Measurements from ENCODE around the gene KDM4C.
"Not testable (repeated sequence)": the region's sequence is repeated elsewhere in the genome, so short reads cannot be mapped to it uniquely, and the experiment has no call there.

Gene KDM4C

DNA sequence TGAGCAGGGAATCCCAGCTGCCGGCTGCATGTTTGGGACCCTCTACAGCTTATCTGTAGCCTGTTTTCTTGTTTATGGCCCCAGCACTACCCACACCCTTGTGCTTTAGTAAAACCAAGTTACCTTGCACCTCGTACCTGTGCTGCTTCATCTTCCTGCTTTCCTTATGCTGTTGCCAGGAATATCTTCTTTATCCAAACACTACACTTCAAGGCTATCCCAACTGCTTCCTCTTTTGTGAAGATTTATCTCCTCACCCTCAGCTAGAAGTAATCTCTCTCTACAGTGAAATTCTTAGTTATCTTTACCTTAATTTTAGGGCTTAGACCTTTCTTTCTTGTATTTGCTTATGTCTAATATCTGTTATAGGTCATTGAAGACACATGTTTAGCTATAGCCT, 171.1 kb downstream of the KDM4C start:
- DNase-seq (ENCODE audit: low read depth in 2 of 2, low spot score in 1 of 2): no peak

DNA sequence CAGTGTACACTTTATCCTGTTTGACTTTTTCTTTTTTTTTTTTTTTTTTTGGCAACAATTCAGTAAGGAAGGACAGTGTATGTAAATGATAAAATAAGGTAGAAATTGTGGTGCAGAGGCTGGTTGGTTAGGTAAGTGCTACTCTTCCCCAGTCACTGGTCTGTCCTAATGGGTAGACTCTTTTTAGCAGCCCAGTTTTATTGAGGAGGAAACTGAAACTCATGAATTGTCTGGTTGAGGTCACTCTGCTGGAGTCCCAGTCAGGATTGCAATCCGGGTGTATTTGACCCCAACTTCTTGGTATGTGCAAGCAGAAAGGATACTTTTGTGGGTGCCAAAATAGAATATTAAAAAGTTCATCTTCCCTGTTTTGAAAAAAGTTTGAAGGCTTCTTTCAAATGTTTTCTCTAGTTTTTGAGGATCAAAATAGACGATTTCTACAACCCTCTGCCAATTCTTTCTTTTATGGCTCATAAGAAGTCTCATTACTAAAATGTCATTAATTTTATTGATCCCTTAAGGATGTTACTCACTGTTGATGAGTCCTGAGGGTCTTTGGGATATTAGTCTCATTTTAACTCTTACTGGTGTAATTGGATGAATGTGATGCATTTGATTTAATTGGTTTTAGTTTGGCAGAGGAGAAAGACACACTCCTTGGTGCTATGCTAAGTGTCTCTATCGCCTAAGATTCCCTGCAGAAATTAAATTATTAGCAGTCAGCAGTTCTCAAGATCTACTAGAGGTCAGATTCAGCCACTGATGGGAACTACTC, 171.9 kb downstream of the KDM4C start:
- DNase-seq (ENCODE audit: low read depth in 2 of 2, low spot score in 1 of 2): no peak

DNA sequence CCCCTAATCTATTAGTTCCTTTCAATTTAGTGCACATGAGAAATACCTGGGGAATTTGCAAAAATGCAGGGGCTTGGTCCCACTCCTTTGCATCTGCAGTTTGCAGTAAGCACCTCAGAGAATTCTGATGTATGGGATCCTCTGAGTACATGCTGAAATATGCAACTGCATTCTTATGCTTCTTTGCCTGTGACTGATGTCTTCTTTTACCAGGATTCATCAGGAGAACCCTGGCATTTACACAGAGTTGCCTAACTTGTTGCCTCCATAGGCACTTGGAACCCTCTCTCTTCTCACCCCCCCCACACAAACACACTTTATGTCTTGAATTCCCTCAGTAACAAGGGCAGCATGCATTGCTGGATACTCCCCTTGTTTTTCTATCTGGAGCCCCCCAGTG, 173.1 kb downstream of the KDM4C start:
- no peak for DNase-seq (ENCODE audit: low read depth in 2 of 2, low spot score in 1 of 2)

DNA sequence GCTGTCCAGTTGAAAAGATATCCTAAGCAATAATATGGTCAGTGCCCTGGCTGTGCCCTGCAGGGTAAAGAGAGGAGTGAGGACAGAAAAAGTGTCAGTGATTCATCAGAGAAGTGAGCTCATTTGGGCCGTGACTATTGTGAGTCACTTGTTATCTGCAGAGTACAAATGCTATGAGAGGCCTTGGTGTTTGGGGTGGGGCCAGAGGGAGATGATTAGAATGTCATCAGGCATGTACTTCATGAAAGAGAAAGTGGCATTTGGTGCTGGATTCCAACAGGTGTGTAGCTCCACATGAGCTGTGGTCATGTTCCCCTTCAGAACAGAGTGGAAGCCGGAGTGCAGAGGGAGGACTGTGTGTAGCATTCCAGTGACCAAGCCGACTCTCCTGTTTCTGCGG, 174.1 kb downstream of the KDM4C start:
- DNase-seq (ENCODE audit: low read depth in 2 of 2, low spot score in 1 of 2): no peak

DNA sequence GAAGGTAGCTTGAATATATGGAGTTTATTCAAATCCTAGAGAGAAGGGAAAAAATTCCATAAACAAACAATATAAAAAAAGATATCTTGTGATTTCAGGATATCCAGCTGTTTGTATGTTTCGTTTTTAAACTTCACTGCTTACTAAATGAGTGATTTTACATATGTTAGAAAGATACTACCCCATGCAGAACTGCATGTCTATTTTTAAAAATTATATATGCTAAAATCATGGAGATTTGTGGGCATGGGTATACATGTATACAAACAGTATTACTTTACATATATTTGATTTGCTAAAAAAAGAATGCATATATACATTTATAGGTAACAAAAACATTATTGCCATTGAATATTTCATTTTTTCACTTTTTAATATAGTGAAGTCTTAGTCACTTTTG, 178.3 kb downstream of the KDM4C start:
- no peak for DNase-seq (ENCODE audit: low read depth in 2 of 2, low spot score in 1 of 2)

DNA sequence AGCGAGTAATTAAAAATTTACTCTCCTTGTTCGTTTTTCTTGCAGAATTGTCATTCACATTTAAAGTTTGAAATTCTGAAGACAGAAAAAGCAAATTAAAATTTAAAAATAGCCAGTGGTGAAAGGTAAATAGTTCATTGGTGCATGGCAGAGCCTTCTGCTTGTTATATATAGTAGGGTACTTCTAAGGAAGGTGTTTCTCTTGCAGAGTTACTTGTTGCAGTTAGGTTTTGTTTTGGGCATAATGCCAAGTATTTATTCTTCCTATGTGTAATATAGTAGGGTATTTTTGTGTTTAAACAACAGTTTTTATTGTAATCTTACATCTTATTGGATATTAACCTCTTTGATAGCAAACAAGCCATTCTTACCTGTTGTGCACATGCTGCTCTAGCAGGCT, 179.4 kb downstream of the KDM4C start:
- no peak for DNase-seq (ENCODE audit: low read depth in 2 of 2, low spot score in 1 of 2)

DNA sequence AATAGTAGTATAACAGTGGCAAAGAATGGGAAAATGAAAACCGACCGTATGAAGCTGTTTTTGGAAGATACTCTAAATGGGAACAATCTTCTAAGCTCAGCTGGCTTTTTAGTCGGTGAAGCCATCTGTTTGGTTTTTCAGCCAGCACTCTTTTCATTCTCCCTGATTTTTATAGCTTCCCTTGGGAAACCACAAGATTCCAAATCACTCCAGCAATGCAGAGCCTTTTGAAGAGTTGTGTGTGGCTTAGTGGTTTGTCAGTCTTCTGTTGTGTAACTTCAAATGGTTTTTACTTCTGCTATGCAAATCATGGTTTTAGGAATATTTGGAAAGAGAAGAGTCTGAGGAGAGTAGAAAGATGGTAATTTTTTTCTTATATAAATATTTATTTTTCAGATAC, 180.7 kb downstream of the KDM4C start:
- DNase-seq (ENCODE audit: low read depth in 2 of 2, low spot score in 1 of 2): no peak

DNA sequence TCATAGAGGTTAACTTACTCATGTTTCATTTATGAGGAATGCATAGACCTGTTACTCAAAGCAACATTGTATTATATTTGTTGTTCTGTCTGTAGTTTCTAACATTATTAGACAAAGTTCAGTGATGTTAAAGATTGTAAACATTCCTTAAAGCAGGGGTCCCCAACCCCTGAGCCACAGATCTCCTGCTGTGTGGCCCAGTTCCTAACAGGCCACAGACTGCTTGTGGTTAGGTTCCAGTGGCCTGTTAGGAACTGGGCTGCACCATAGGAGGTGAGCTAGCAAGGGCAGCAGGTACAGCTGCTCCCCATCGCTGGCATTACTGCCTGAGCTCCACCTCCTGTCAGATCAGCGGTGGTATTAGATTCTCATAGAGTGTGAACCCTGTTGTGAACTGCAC, 181.1 kb downstream of the KDM4C start:
- DNase-seq (ENCODE audit: low read depth in 2 of 2, low spot score in 1 of 2): no peak

DNA sequence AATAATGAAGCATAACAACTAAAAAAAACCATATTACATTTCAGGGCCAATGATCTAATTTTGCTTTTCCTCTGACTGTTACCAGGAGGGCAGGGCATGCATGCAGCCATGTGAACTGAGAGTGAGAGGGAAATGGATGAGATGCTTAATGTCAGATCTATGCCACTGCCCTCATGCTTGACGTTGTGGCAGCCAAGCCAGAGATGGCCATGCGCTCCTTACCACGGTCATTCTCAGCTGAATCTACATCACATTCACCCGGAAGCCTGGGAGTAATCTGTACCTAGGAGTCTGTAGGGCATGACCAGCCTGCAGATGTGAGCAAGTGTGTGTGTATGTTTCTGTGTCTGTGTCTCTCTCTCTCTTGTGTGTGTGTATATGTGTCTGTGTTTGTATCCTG, 183.7 kb downstream of the KDM4C start:
- DNase-seq (ENCODE audit: low read depth in 2 of 2, low spot score in 1 of 2): no peak

DNA sequence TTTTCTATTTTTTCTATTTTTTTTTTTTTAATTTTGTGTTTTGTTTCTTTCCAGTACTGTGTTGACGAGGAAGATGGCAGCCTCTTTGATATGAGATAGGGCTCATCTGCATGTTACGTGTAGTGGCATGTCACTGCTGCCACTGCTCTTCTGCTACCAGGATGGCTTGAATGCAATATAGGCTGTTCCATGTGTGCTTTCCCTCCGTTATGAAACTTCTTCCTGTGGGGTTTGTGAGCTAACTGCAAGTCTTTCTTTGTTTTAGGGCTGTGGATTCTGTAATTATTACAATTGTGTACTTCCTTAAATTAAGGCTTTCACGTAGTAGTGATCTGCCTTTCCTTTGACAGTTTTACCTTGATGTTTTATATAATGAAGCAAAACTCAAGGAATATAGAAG, 184.6 kb downstream of the KDM4C start:
- DNase-seq (ENCODE audit: low read depth in 2 of 2, low spot score in 1 of 2): no peak

DNA sequence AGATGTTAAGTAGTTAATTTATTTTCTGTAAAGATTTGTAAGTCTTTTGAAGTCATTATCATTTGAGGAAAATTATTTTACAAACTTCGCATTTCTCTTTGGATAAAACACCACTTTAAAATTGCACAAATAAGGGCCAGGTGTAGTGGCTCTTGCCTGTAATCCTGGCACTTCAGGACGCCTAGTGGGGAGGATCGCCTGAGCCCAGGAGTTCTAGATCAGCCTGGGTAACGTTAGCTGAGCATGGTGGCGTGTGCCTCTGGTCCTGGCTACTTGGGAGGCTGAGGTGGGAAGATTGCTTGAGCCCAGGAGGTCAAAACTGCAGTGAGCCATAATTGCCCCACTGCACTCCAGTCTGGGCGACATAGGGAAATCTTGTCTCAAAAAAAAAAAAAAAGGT, 185.5 kb downstream of the KDM4C start:
- no peak for DNase-seq (ENCODE audit: low read depth in 2 of 2, low spot score in 1 of 2)

DNA sequence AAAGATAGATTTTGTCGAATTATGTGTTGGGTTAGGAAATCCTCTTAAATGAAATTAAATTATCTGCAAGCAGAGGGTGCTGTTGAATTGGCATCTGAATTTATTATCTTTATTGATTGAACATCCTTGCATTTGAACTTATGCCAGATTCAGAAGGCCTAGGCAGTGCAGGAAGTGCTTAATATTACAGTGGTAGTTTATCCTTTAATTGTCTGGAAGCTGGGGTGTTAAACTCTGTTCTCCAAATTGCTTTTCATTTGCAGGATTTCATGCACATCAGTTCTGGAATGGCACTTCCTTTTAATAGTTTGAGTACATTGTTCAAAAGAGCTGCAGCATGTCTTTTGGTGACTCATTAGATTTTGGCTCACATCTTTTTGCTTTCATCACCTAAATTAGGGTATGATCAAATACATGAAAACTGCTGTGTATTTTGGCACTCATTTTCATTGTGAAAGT, 186.3 kb downstream of the KDM4C start:
- no peak for DNase-seq (ENCODE audit: low read depth in 2 of 2, low spot score in 1 of 2)

DNA sequence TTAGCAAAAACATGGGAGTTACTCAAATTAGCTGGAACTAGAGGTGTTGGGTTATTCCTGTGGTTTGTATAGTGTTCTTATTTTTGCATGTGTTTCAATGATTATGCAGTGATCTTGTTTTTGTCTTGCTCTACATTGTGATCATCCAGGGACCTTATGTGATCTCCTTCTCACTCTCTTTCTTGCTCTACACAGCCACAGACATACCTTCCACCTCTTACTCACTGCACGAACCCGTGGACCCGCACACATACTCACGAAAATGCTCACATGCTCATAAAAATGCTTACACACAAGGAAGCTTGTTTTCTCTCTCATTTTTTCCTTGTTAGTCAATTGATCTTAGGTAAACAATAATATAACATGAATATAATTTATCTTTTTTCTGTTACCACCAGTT, 187.1 kb downstream of the KDM4C start:
- no peak for DNase-seq (ENCODE audit: low read depth in 2 of 2, low spot score in 1 of 2)

DNA sequence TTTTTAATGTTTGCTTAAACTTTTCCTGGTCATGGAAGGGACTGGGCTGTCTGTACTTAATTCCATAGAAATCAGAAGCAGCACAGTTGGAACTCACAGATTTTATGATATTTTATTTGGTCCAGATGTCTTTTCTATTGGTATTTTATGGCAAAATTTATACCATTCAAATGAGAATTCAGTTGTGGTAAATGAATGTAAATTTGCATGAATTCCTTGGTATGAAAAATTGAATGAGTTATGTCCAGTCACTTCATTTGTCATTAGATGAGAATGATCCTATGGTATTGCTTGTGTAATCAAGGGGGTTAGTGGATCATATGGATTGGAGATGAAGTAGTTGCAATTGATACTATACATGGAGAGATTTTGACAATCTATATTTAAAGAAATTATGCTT, 188.0 kb downstream of the KDM4C start:
- no peak for DNase-seq (ENCODE audit: low read depth in 2 of 2, low spot score in 1 of 2)

DNA sequence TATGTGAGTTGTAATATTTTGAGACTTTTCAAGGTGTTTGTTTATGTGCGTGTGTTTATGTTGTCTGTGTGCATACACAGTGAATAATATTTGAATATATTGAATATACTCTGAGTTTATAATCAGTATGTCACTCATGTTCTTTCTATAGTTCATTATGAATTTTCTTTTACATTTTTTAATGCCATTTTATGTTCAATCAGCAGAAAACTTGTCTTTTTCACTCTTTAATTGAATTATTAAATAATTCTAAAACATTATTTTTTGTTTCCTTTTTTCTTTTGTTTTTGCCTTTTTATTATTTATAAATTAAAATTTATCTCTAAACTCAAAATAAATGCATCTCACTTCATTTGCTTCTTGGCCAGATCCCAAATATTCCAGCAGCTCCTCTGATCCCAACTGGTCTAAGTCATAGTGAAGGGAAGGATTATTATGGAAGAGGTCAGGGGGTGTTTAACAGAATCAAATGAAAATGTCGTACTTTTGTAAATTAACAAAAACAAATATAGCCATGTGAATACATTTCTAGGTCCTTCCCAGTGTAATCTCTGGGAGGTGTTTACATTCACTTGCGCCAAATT, 188.9 kb downstream of the KDM4C start:
- DNase-seq (ENCODE audit: low read depth in 2 of 2, low spot score in 1 of 2): no peak

DNA sequence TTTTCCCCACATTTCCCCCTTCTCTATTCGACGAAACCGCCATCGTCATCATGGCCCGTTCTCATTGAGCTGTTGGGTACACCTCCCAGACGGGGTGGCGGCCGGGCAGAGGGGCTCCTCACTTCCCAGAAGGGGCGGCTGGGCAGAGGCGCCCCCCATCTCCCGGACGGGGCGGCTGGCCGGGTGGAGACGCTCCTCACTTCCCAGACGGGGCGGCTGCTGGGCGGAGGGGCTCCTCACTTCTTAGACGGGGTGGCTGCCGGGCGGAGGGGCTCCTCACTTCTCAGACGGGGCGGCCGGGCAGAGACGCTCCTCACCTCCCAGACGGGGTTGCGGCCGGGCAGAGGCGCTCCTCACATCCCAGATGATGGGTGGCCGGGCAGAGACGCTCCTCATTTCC, 191.1 kb downstream of the KDM4C start:
- not testable (repeated sequence) for DNase-seq (ENCODE audit: low read depth in 2 of 2, low spot score in 1 of 2)

DNA sequence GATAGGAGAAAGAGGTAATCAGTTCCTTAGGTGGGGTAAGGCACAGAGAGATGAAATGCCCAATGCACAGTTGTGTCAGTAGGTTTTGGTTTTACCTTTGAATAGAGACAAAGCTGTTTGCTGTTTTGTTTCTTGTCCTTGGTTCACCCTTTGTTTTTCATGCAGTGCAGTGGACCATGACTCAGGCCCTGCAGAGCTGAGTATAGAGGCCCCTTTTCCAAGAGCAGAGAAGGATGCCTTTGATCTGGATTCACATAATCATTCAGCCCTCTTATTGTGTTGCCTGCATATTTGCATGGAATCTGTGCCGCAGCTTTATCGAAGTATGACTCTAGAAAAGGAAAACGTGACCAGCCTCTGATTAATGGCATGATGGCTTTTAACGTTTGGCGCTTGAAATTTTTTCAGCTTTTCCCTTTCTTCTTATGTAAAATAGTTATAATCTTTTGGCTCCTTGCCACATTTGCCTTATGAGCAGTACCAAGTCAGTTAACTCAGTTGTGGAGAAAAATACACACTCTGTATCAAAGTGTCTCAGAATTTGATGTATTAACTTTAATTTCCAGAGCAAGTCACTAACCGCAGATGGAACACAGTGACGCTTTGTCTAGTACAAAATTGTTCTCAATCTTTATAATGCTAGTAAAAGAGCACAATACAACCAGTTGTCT, 197.6 kb downstream of the KDM4C start:
- DNase-seq (ENCODE audit: low read depth in 2 of 2, low spot score in 1 of 2): no peak

DNA sequence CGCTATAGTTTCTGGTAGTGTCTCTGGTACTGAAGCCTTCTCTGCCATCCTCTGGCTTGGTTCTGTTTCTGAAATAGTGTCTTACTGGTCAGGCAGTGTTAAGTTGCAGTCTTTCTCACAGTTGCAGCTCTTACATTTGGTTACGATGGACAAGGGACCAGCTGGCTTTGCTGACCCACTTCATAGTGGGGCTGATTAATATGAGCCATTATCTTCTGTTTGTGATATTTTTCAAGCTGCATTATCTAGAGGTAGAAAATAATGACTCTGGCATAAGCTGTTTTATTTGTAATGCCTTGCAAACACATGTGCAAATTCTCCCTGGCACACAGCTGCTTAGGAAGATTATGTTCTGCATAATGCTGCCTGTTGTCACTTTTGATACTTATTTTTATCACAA, 199.1 kb downstream of the KDM4C start:
- DNase-seq (ENCODE audit: low read depth in 2 of 2, low spot score in 1 of 2): no peak

DNA sequence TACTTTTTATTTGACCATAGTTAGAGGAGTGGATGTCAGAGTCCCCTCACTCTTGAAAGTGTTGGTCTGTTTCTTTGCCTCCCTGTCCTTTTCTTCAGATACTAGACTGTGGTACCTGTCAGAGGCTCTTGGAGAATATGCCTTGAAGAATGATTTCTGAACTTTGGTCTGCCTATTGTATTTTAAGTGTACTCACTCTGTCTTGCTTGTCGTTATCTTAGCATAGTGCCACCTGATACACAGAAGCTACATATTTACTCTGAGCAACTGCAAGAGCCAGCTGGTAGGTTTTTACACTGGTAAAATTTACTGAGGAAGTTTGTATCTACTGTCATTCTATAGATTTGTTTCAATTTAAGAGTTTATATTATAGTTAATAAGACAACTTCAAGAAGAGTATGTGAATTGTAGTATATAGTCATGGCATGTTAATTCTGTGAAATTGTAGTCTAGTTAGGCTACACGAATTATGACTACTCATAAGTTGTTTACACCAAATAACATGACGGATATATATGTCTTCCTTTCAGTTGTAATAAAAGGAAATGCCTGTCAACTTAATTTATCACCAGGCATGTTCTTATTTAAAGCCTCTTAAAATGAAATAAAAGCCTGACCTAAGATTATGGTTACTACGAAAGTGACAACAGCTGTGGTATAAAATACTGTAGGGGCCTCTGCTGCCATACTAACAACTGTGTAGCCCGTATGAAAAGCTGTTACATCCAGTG, 201.7 kb downstream of the KDM4C start:
- DNase-seq (ENCODE audit: low read depth in 2 of 2, low spot score in 1 of 2): no peak

DNA sequence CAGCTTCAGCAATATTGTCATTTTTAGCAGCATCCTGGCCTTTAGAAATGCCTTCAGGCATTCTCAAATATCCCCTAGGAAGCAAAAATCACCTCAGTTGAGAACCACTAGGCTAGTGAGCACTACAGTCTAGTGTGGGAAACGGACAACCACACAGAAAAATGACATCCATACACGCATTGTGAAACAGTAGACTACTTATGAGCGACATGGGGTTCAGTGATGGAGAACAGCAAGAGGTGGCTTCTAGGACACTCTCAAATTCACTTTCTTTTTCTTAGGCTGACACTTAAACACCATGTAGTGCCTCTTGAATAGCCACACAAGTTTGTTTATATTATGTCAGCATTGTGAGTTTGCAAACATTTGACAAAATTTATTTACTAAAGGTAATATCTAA, 203.0 kb downstream of the KDM4C start:
- DNase-seq (ENCODE audit: low read depth in 2 of 2, low spot score in 1 of 2): no peak

DNA sequence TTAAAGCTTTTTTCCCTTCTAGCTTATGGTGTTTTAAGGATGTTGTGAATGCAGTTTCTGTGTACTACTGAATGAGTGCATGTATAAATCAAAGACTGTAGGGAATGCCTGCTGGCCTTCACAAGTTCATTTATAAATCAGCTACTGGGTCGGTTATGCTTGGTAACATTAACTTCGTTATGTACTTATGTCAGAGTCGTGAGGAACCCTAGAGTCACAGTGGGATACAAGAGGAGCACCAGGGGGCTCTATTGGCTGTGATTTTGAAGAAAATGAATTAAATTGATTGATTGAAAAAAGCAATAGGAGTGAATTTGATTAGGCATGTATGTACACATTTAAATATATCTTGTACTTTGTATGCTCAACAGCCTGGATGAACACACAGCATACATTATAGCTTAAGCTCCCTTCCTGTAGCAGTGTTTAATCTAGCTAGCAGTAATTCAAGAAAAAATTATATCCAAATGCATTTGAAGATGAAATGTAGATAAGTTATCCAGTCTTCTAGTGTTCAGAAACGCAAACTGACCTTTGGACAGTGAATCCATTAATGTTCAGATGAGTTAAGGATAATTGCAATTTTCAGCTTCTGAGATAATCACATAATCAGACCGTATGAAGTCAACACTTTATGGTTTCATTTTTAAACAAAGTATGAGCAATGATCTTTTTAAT, 204.2 kb downstream of the KDM4C start:
- no peak for DNase-seq (ENCODE audit: low read depth in 2 of 2, low spot score in 1 of 2)

All from stimulated activated CD8-positive, alpha-beta memory T cell treated with anti-CD3 and anti-CD28 coated beads, Interleukin-4, amount 100 ng/mL, for 1 hour (primary cell).